Measurements from ENCODE around the gene ZBTB11.
A peak's percentile ranks its signal among the peaks of the same experiment; 100 is the strongest.
"Not testable (repeated sequence)": the region's sequence is repeated elsewhere in the genome, so short reads cannot be mapped to it uniquely, and the experiment has no call there.

ZBTB11 gene, protein sequence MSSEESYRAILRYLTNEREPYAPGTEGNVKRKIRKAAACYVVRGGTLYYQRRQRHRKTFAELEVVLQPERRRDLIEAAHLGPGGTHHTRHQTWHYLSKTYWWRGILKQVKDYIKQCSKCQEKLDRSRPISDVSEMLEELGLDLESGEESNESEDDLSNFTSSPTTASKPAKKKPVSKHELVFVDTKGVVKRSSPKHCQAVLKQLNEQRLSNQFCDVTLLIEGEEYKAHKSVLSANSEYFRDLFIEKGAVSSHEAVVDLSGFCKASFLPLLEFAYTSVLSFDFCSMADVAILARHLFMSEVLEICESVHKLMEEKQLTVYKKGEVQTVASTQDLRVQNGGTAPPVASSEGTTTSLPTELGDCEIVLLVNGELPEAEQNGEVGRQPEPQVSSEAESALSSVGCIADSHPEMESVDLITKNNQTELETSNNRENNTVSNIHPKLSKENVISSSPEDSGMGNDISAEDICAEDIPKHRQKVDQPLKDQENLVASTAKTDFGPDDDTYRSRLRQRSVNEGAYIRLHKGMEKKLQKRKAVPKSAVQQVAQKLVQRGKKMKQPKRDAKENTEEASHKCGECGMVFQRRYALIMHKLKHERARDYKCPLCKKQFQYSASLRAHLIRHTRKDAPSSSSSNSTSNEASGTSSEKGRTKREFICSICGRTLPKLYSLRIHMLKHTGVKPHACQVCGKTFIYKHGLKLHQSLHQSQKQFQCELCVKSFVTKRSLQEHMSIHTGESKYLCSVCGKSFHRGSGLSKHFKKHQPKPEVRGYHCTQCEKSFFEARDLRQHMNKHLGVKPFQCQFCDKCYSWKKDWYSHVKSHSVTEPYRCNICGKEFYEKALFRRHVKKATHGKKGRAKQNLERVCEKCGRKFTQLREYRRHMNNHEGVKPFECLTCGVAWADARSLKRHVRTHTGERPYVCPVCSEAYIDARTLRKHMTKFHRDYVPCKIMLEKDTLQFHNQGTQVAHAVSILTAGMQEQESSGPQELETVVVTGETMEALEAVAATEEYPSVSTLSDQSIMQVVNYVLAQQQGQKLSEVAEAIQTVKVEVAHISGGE

GRCh38 chr3:101676765-101677435, at the start of gene ZBTB11:
ZBTB11 (minus strand) TSS chr3:101677132; CDS start chr3:101676914, 218 bp downstream.
- peak; percentile 100 for DNase-seq (ENCODE audit: low read depth)

DNA sequence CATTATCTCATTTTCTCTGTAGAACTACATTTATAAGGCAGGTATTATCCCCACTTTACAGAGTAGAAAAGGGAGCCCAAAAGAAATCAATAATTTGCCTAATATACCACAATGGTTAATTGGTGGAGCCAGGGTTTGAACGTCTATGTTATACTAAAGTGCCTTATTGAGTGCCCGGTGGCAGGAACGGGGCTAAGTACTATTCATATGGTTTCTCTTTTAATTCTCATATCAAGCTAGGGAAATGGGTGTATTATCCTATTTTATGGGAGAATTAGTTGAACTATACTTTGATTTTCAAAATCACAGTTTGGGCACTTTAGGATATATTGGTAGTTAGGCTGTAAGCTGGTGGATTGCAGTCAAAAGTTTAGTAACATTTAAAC, 49.0 kb upstream of the ZBTB11 start:
- no peak for DNase-seq (ENCODE audit: low read depth)

DNA sequence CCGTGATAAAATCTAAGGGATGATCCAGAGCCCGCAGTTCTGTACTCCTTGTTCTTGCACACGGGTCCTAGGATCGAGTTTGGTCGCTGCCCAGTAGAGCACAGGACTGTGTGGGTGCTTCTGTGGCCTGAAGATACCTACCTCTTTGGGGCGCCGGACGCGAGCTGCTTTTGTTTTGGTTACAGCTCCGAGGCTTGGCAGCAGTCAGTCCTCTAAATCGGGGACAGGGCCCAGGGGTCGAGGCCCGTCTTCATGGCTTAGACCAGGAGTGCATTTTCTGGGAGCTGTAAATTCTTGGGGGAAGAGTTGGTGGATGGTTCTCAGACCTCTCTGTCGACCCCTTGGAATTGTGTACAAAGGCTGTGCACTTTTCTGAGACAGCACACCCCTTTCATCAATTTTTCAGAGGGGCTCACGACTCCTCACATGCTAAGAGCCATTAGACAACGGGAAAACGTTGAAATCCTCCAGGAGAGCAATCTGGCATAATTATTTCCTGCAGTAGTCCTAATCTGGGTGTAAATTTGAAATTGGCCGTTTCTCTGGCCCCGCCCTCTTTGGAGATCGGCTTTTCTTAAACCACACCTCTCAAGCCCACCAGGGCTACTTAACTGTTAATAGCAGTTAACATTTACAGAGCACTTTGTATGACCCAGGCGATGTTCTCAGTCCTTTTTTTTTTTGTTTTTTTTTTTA, 48.4 kb upstream of the ZBTB11 start:
- no peak for DNase-seq (ENCODE audit: low read depth)

DNA sequence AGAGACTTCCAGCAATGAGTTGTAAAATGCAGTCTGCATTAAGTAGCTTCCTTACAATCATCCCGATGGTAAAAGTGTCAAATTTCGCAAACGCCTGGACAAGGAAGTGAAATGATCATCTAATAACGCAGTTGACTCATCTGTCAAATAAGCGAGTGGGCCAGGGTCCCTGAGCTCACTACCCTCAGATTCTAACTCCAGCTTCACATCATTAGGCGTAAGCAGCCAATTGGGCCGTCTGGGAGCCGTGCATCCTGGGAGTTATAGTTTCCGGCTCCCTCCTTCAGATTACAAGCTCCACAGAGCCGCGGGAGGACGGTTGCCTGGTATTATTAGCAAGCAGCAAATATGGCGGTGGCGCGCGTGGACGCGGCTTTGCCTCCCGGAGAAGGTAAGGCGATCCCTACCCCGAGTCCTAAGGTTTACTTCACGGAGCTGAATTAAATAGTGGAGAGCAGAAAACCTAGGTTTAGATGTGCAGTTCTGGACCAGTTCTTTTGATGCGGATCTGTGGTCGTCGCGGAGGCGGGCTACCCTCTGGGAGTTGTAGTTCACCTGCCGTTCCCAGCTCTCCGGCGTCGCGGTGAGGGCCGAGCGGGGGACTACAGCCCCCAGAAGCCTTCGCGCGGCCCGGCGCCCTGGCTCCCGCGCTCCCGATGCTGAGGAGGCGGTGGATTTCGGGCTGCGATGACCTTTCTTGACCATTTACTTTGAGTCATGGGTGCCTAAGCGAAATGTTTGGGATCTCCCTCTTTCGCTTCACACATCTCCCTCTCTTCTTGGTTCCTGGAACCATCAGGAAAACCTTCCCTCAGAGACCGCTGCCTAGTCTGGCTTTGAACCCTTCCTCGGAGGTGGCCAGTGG, 47.6 kb upstream of the ZBTB11 start, which contains the start of gene CEP97:
CEP97 (plus strand) TSS at position 286 of the 865 bp plus-strand sequence; CDS start at position 349, 63 bp downstream.
- peak; percentile 92 for DNase-seq (ENCODE audit: low read depth)

GRCh38 chr3:101722394-101723173, 45.7 kb upstream of the ZBTB11 start:
- DNase-seq (ENCODE audit: low read depth) = no peak

DNA sequence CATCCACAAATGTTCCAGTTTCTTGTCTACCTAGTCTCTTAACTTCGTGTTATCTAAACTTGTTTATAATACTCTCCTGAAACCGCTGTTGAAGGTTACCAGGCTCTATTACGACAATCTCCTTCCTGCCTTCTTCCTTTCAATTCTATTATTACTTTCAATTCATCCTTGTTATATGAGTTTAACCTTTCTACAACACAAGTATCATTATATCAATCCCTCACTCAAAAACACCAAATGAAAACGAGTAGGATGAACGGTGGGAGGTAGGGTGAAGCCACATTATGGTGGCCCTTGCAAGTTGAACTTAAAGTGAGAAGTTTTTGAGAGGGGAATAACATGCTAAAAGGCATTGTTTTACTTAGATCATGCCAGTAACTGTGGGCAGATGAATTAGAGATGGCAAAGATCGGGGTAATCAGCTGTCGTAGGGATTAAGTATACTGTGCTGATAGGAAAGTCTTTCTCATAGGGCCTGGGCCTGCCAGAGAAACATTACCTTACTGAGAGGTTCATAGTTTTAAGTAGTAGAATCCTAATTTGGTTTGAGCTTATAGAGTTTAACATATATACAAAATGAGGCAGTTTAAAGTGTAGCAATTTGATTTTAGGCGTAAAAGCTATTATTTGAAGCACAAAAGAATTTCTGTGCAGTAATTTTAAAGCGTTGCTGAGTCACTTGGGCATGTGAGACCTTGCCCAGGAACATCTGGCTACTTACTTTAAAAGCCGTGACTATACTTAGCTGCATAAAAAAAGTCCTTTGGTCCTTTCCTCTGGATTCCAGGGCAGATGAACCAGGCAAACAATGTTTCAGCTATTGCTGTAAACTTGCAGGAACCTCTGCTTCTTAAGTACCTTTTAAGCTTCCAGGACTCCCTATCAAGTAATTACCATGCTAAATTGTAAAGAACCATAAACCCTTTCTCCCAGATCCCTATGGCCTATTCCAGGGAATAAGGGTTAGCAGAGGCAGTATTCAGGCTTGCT, 44.2 kb upstream of the ZBTB11 start:
- DNase-seq (ENCODE audit: low read depth) = no peak

DNA sequence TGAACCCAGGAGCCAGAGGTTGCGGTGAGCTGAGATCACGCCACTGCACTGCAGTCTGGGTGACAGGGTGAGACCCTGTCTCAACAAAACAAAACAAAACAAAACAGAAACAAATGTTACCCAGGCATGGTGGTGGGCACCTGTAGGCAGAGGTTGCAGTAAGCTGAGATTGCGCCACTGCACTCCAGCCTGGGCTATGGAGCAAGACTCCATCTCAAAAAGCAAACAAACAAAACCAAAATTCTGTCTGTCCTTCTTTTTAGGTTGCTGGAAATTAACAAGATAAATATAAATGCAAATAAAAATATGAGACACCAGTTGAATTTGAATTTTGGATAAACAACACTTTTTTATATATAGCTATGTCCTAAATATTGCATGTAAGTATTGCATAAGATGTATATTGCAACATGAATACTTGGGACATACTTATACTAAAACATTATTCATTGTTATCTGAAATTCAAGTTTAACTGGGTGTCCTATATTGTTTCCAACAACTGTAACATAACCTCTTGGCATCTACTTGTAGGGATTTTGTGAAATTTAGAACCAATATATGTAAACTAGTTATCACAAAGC, 42.8 kb upstream of the ZBTB11 start:
- no peak for DNase-seq (ENCODE audit: low read depth)

DNA sequence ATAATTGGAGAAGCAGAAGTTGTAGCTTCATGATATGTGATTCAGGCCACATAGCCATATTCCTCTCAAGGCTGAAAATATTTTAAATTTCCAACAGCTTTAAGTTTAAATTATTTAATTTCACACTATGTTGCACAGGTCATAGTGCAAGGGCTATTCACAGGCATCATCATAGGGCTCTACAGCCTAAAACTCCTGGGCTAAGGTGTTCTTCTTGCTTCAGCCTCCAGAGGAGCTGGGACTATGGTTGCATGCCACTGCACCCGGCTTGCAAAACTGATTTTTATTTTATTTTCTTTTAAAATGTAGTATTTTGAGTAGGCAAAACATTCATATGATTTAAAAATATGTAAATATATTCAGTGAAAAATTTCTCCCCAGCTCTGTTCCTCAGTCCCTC, 41.5 kb upstream of the ZBTB11 start:
- DNase-seq (ENCODE audit: low read depth) = no peak

- DNase-seq (ENCODE audit: low read depth) = no peak
These were observed 32.2 kb upstream of the ZBTB11 start for GRCh38 chr3:101709126-101709525.

DNA sequence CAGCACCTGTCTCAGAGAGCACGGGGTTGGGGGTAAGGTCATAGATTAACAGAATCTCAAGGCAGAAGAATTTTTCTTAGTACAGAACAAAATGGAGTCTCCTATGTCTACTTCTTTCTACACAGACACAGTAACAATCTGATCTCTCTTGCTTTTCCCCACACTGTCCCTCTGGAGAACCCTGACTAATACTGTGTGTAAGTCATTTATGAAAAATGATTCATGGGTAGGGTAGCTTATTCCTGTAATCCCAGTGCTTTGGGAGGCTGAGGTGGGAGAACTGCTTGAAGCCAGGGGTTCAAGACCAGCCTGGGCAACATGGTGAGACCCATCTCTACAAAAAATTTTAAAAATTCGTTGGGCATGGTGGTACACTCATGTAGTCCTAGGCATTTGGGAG, 27.7 kb upstream of the ZBTB11 start:
- not testable (repeated sequence) for DNase-seq (ENCODE audit: low read depth)

DNA sequence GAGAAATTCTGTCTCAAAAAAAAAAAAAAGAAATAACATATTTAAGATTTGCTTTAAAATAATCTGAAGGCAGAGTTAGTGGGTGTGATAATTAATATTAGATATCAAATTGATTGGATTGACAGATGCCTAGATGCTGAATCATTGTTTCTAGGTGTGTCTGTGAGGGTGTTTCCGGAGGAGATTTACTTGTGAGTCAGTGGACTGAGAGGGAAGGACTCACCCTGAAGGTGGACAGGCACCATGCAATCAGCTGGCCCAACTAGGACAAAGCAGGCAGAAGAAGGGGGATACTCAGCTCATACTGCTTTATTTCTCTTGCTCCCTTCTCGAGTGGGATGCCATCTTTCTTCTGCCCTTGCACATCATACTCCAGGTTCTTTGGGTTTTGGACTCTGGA, 26.2 kb upstream of the ZBTB11 start:
- DNase-seq (ENCODE audit: low read depth) = no peak

DNA sequence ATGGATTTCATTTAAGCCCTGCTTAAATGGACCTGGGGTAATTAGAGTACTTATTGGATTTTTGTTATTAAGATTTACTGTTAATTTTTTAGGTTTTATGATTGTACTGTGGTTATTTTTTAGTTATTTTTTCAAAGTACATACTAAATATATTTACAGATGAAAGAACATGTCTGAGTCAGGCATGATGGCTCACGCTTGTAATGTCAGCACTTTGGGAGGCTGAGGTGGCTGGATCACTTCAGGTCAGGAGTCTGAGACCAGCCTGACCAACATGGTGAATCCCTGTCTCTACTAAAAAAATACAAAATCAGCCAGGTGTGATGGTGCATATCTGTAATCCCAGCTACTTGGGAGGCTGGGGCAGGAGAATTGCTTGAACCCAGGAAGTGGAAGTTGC, 25.8 kb upstream of the ZBTB11 start:
- no peak for DNase-seq (ENCODE audit: low read depth)

DNA sequence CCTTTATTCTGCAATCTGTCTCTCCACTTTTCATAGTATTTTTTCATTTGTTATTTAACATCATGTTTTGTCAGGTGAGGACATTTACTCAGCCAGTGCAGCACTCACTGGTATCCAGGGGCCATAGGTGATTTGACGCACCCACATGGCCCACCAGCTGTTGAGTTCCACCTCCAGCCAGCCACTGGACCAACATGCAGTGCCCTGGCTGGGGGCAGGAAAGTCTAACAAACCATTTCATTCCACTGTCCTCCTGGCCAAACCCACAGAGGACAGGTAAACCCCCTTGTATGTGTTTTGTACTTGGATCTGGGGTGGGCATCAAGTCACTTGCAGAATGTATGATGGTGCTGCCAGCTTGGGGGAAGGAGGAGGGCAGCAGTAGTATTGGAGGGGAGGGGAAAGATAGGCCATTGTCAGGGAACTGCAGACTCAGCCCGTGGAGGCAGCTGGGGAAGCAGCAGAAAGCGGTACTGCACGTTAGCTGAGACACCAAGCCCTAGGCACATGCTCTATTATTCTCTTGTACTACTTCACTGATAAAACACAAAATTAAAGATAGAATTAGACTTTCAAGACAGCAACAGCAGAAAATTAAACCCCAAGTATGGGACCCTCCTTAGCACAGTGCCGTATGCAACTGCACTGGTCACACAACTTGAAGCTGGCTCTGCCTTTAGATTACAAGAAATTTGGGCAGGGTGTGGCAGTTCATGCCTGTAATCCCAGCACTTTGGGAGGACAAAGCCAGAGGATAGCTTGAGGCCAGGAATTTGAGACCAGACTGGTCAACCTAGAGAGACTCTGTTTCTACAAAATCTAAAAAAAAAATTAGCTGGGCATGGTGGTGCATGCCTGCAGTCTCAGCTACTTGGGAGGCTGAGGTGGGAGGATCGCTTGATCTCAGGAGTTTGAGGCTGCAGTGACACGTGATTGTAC, 25.0 kb upstream of the ZBTB11 start:
- DNase-seq (ENCODE audit: low read depth) = no peak

DNA sequence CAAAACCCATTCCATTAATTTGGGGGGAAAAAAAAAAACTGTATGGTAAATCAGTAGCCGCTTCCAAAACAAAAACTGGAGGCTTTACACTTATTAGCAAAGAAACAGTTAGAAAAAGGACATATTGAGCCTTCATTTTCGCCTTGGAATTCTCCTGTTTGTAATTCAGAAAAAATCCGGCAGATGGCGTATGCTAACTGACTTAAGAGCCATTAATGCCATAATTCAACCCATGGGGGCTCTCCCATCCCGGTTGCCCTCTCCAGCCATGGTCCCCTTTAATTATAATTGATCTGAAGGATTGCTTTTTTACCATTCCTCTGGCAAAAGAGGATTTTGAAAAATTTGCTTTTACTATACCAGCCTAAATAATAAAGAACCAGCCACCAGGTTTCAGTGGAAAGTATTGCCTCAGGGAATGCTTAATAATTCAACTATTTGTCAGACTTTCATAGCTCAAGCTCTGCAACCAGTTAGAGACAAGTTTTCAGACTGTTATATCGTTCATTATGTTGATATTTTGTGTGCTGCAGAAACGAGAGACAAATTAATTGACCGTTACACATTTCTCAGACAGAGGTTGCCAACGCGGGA, 18.9 kb upstream of the ZBTB11 start:
- no peak for DNase-seq (ENCODE audit: low read depth)

- not testable (repeated sequence) for DNase-seq (ENCODE audit: low read depth)
These were observed 17.9 kb upstream of the ZBTB11 start for GRCh38 chr3:101694836-101695235.

- not testable (repeated sequence) for DNase-seq (ENCODE audit: low read depth)
These were observed 16.6 kb upstream of the ZBTB11 start for GRCh38 chr3:101693540-101693939.
